Left forelimb (tissue), 1 donor: ENCODE measurements around the gene MBOAT2.
"Not testable (repeated sequence)": the region's sequence is repeated elsewhere in the genome, so short reads cannot be mapped to it uniquely, and the experiment has no call there.

Source experiments
- DNase-seq: peaks from one replicate; pipeline ENCODE4 v3.0.0-alpha.2; 2018; ENCODE audit warnings: low spot score

The MBOAT2 gene

DNA sequence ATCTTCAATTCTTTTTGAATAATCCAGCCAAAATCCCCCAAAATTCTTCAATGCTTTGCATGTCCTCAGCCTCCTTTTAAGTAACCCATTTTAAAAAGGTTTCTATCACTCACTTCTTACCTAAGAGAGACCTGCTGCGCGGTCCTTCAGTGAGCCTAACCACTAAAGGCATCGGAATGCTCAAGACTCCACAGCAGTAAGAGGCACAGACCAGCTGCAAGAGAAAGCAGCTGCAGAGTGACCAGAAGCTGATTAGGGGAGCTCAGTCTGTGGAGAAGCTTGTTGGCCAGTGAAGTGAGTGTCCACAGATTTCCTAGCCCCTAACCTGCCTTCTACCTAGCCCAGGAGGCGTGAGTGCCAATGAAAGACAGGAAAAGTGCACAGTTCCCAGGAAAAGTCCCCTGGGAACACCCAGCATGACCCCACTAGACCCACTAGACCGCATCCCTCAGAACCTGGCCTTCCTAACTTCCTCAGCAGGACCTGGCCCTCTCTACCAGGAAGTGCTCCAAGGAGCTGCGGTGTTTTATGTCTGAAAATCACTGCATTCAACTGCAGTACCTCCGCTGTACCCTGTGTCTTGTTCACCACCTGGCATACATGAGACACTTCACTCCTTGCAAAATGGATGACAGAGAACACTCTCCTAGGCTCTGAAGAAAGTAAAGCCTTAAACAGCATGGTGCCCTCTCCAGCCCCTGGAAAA, 10.1 kb downstream of the MBOAT2 start:
- DNase-seq, result no peak

GRCh38 chr2:8992643-8993042, 10.8 kb downstream of the MBOAT2 start:
- no peak for DNase-seq

DNA sequence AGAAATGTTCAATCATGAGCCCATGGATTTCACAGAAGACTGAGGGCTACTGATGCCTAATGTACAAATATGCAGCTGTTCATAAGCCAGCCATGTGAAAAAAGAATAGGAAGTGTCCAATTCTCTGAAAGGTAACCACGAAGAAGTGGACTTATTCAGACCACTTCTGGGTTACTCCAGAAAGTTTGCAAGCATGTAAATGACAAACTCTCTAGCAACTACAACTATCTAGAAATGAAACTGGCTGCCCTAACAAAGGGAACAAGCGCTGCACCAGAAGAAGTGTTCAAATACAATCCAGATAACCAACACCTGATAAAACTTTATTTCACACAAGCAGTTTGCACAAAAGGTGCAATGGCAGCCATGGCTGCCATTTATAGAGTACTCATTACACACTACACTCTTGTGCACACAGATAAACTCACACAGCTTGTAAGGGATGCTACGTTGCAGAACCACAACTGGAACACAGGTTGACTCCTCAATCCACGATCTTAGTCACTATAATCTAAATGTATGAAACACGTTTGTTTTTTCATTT, 13.9 kb downstream of the MBOAT2 start:
- DNase-seq, result no peak

DNA sequence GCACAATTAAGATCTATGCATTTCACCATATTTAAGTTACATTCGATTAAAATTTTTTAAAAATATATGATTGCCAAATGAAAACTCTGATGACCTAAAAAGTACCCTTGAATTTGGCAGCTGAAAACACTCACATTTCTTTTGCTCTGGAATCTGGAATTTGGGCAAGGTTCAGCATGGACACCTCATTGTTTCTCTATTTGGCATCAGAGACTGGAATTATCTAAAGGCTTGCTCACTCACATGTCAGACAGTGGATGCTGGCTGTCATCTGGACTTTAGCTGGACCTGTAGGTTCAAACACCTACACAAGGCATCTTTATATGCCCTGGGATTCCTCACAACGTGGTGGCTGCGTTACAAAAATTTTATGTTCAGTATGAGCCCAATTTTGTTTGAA, 16.1 kb downstream of the MBOAT2 start:
- no peak for DNase-seq

DNA sequence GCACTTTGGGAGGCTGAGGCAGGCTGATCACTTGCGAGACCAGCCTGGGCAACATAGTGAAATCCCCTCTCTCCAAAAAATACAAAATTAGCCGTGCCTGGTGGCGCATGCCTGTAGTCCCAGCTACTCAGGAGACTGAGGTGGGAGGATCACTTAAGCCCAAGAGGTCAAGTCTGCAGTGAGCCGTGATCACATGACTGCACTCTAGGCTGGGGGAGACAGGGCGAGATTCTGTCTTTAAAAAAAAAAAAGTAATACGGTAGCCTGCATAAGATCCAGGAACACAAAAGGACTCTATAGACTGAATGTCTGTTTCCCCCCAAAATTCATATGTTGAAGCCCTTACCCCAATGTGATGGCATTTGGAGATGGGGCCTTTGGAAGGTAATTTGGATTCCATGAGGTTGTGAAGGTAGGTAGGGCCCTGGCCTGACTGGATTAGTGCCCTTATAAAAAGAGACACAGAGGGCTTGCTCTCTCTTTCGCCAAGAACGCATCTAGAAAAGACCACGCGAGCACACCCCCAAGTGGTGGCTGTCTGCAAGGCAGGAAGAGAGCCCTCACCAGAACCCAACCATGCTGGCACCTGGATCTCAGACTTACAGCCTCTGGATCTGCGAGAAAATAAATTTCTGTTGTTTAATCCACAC, 17.0 kb downstream of the MBOAT2 start:
- DNase-seq, result no peak

GRCh38 chr2:8985561-8986326, 17.7 kb downstream of the MBOAT2 start:
- DNase-seq, result no peak

GRCh38 chr2:8984855-8985254, 18.6 kb downstream of the MBOAT2 start:
- DNase-seq, result no peak

GRCh38 chr2:8984157-8984556, 19.3 kb downstream of the MBOAT2 start:
- no peak for DNase-seq

- DNase-seq, result no peak
These were observed 19.9 kb downstream of the MBOAT2 start for GRCh38 chr2:8983571-8983970.

- DNase-seq, result no peak
These were observed 21.6 kb downstream of the MBOAT2 start for GRCh38 chr2:8981876-8982275.

DNA sequence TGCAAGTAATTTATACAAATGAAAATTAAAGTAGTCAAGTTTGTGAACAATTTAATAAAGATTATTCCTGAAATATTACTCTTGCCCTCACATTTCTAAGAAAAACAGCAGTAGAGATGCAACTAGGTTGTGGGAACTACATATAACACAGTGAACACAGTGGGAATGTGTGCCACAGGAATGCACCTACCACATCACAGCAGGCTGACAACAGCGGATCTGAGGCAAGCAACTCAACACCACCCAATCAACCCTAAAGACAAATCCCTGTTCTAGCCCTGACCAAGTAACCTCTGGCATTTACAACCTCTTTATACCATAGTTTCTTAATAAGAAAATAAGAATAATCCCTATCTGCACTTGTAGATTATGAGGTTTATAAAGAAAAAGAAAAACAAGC, 23.4 kb downstream of the MBOAT2 start:
- no peak for DNase-seq

DNA sequence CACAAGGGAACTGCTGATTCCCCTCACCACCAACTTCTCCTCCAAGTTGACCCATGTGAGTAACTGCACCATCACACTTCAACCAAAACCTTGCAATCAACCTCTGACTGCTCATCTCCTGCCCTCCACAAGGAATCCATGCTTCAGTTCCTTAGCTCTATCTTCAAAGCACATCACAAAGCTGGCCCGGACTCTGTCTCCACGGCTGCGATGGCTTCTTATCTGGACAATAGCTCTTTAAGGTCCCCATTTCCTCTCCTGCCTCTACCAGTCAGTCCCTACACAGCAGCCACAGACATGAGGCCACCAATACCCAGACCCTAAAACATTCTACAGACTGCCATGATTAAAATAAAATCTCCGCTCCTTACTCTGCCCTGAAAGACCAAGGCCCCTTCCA, 25.7 kb downstream of the MBOAT2 start:
- DNase-seq, result no peak

DNA sequence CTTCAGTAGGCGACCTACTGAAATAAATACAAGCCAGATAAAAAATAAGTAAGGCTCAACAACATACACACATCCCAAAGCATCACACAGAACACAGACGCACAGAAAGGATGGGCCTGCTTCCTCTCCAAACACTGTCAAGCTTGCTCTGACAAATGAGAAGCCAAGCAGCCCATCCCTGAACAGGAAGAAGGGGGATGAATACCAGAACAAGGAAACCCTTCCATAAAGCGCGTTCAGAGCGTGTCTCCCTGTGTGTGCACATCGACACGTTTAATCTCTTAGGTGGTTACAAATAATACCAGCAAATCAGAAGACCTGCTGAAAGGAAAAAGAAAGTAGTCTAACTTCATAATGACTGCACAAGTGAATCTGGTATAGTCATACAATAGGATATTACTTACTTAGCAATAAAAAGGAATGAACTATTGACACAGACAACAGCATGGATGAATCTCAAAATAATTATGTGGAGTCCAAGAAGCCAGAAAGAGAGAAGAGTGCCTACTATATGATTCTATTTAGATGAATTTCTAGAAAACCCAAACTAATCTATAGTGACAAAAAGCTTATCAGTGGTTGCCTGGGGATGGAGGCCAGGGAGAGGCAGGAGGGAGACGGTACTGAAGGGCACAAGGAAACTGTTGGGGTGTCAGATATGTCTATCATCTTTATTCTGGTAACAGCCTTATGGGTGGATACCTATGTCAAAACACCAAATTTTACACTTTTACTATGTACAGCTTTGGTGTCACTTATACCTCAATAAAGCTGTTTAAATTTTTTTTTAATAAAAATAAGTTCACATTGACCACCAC, 26.8 kb downstream of the MBOAT2 start:
- DNase-seq, result no peak

DNA sequence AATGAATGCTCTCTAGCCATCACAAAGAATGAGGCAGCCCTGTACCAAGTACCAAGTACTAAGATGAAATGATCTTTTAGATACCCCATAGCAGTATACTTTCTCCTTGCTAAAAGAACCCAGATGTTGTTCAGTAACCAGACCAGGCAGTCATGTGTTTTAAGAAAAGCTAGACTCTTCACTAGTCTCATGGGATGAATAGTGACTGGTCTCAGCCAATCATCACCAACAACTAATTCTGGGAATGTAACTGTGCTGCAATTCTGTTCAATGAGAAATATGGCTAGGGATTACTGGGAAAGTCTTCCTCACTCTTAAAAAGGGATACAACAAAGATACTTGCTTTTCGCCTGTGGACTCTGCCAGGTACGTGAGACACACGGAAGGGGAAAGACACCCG, 29.5 kb downstream of the MBOAT2 start:
- DNase-seq, result no peak

- not testable (repeated sequence) for DNase-seq
These were observed 30.5 kb downstream of the MBOAT2 start for GRCh38 chr2:8973017-8973416.

DNA sequence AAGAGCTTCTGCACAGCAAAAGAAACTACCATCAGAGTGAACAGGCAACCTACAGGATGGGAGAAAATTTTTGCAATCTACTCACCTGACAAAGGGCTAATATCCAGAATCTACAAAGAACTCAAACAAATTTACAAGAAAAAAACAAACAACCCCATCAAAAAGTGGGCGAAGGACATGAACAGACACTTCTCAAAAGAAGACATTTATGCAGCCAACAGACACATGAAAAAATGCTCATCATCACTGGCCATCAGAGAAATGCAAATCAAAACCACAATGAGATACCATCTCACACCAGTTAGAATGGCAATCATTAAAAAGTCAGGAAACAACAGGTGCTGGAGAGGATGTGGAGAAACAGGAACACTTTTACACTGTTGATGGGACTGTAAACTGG, 30.9 kb downstream of the MBOAT2 start:
- not testable (repeated sequence) for DNase-seq

- DNase-seq, result not testable (repeated sequence)
These were observed 34.1 kb downstream of the MBOAT2 start for GRCh38 chr2:8969348-8969747.

GRCh38 chr2:8966123-8966908, 37.2 kb downstream of the MBOAT2 start:
- no peak for DNase-seq

GRCh38 chr2:8965216-8965969, 38.1 kb downstream of the MBOAT2 start:
- DNase-seq, result no peak

GRCh38 chr2:8962890-8963289, 40.6 kb downstream of the MBOAT2 start:
- DNase-seq, result no peak
